Hematopoietic multipotent progenitor cell treated with erythropoietin and hydrocortisone succinate and interleukin-3 and kit ligand, for 17 days (in vitro differentiated cells): ENCODE results near the gene SDHAF4.
A peak's percentile ranks its signal among the peaks of the same experiment; 100 is the strongest.
"Not testable (repeated sequence)": the region's sequence is repeated elsewhere in the genome, so short reads cannot be mapped to it uniquely, and the experiment has no call there.

Experiments used
- DNase-seq: peaks from one replicate; pipeline ENCODE4 v3.0.0-alpha.2; 2015; ENCODE audit warnings: low spot score

The SDHAF4 gene

DNA sequence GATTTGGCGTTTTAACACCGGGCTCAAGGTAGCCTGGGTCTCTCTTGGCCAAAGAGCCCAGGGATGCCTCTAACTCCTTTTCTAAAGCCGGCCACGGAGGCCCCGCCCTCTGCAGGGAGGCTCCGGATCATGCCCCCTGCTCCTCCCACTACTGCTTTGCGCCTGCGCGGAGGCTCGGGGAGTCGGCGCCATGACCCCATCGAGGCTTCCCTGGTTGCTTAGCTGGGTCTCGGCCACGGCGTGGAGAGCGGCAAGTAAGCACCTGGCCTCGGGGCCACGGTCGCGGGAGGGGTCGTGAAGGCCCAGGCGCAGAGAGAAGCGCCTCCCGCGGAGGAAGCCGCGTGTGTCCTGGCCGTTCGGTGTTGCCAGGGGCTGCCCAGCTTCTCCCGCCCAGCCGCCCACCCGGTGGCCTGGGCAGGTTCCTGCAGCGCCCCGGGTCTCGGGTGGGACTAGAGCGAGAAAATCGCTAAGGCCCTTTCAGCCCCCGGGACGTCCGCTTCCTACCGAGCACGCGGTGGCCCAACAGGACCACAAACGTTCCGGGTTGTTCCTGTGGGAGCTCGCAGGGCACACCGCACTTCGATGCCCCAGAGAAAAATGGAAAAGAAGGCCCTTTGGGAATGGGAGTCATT lies at the start of gene SDHAF4:
SDHAF4 (plus strand) TSS at position 180 of the 632 bp plus-strand sequence; CDS start at position 191, 11 bp downstream.
- peak; percentile 89 for DNase-seq

DNA sequence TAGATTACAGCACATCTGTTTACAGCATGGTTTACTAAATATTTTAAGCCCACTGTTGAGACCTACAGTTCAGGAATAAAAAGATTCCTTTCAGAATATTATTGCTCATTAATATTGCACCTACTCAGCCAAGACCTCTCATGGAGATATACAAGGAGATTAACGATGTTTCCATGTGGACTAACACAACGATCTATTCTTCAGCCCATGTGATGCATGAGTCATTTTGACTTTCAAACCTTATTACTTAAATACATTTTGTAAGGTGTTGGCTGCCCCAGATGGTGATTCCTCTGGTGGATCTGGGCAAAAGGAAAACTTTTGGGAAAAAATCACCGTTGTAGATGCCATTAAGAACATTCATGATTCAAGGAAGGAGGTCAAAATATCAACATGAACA lies 48.0 kb upstream of the SDHAF4 start:
- DNase-seq: no peak

DNA sequence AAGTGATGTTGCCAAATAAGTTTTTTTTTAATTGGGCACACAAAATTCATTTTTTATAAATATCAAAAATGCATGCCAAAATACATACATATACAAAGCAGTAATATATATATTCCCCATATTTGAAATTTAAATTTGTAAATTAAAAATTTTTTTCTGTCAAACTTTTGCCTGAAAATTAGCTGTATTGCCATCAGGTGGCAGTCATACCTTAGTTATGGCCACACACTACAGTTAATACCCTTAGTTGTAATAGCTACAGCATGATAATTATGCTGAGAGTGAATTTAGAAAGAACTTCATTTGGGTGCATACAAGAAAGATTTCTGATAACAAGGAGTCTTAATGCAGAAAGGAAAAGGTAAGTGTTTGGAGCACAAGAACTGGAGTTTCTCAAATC lies 46.2 kb upstream of the SDHAF4 start:
- DNase-seq: peak; percentile 17

DNA sequence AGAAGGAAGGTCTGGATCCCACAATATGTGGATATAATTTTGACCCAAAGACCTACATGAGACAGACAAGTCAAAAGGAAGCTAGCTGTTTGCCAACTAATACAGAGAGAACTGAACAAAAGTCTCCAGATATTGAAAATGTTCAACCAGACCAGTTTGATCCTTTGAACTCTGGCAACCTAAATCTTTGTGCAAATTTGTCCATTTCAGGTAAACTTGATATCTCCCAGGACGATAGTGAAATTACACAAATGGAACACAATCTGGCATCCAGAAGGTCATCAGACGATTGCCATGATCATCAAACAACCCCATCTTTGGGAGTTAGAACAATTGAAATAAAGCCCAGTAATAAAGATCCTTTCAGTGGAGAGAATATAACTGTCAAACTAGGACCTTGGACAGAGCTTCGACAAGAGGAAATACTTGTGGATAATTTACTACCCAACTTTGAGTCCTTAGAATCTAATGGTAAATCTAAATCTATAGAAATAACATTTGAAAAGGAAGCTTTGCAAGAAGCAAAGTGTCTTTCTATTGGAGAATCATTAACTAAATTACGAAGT lies 41.9 kb upstream of the SDHAF4 start:
- no peak for DNase-seq

DNA sequence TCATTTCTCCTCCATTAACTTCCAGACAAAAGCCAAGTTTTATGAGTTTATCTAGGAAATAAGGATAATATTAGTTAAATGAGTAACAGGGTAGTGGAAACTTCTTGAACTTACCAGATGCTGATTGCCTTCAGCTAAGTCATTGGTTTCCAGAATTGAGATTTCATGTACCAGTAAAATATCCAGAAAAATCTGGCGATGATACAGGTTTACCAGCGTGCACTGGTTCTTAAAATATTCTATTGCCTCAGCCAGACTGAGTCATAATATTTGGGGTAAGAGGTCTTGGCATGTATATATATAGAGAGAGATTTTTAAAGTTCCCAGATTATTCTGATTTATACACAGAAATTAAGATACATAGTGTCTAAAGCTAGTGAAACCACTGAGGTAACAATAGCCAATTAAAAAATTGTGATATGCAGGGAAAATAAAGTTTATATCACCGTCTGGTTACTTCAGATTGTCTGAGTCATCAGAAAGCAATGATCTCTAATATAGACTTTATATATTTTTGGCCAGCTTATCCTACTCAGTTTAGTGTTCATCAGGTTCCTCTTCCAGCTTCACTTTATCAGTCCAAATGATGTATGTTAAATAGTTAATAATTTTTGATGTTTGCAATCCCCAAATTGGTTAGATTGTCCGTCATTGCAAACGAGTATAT lies 39.5 kb upstream of the SDHAF4 start:
- DNase-seq: no peak

DNA sequence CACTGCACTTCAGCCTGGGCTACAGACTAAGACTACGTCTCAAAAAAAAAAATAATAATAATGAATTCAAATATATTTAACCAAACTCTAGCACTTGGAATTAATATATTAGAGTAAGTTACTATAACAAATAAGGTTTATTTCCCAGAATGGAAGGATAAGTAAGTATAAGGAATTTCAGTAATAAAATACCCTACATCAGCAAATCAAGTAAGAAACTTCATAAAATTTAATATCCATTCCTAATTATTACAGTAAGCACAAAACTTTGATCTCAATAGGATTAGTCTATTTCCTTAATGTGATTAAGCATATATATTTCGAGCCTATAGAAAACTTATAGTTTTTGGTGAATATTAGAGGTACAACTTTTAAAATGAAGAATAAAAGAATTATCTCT lies 36.7 kb upstream of the SDHAF4 start:
- no peak for DNase-seq

DNA sequence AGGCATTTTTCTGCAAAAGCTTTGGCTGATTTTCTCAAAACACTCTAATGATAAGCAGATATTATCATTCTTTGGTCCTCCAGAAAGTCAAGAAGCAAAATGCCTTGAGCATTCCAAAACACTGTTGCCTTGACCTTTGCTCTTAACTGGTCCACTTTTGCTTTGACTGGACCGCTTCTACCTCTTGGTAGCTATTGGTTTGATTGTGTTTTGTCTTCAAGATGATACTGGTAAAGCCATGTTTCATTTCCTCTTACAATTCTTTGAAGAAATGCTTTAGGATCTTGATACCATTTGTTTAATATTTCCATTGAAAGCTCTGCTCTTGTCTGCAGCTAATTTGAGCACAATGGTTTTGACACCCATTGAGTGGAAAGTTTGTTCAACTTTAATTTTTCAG lies 35.6 kb upstream of the SDHAF4 start:
- no peak for DNase-seq

DNA sequence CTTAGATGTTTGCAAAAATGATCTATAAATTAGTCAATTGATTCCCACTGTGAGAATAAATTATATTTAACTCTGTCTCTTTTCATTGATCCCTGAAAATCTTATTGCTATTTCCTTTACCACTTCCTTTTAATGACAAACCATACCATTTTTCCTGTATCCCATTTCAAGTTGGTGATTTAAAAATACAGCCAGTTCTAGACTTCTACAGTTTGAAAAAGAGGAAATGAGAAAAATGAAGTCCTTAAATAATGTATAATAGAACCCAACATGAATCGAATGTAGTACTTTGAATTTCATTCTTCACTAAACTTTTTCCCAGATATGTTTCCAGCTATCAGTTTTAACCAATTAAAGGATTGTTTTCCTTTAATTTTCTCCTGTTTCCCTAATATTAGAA lies 29.5 kb upstream of the SDHAF4 start:
- no peak for DNase-seq

DNA sequence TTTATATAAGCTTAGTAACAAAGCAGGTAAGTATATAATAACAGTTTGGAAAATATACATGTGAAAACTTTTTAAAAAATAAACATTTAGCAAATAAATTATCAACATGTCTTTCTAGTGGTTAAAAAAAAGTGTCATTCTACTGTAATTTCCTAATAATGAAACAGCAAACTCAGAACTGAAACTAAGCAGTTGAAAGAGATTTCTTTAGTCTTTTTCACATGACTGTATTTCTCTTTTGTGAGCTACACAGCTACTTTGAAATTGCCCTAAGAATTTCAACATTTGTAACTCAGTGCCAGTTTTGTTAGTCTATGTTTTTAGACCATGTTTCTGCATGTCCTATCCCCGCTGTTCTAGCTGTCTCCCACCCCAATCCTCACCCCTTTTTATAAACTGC lies 28.4 kb upstream of the SDHAF4 start:
- no peak for DNase-seq

DNA sequence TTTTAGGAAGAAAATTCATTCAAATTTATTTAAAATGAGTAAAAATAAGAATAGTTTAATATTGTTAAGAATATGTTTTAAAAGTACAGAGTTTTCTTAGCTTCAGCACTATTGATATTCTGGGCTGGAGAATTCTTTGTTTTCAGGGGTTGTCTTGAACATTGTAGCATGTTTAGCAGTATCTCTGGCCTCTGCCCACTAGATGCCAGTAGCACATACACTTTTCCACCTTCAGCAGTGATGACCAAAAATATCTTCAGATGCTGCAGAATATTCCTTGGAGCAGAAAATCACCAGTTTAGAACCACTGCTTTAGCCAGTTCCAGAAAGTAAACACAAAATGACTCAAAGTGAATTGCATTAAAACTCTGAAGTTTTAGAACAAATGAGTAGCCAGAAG lies 19.4 kb upstream of the SDHAF4 start:
- DNase-seq: no peak

DNA sequence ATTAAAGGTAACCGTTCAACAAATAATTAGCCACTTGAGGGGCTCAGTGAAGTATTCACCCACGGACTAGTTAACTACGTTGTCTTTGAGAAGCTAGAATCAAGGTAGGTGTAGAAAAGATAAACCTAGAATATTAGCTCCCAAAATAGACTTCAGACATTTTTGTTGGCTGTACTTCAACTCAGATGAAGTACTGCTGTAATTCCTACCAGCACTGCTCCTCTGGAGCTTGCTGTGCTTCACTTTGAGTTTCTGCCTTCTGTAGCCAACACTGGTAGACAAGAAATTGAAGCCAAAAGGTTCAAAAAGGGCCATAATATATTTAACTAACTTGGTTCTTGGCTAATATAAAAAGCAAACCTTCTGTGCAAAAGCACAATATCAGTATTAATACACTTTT lies 18.8 kb upstream of the SDHAF4 start:
- no peak for DNase-seq

DNA sequence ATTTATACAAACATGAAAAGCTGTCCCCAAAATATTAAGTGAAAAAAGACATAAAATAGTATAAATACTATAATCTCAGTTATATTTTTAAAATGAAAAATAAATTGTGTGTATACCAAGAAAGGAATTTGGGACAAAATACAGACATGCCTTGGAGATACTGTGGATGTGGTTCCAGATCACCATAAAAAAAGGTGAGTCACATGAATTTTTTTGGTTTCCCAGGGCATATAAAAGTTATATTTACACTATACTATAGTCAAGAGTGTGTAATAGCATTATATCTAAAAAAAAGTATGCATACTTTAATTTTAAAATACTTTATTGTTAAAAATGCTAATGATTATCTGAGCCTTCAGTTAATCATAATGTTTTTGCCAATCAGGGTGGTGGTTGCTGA lies 17.4 kb upstream of the SDHAF4 start:
- DNase-seq: no peak

DNA sequence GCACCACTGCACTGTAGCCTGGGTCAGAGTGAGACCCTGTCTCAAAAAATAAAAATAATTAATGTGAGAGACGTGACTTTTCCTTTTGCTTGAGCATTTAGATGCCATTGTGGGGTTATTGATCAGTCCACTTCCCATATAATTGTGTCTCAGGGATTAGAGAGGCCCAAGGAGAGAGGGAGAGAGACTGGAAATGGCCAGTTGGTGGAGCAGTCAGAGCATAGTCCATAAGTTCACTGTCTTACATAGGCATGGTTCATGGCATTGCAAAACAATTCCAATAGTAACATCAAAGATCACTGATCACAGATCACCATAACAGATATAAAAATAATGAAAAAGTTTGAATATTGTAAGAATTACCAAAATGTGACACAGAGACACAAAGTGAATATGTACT lies 15.2 kb upstream of the SDHAF4 start:
- DNase-seq: no peak

DNA sequence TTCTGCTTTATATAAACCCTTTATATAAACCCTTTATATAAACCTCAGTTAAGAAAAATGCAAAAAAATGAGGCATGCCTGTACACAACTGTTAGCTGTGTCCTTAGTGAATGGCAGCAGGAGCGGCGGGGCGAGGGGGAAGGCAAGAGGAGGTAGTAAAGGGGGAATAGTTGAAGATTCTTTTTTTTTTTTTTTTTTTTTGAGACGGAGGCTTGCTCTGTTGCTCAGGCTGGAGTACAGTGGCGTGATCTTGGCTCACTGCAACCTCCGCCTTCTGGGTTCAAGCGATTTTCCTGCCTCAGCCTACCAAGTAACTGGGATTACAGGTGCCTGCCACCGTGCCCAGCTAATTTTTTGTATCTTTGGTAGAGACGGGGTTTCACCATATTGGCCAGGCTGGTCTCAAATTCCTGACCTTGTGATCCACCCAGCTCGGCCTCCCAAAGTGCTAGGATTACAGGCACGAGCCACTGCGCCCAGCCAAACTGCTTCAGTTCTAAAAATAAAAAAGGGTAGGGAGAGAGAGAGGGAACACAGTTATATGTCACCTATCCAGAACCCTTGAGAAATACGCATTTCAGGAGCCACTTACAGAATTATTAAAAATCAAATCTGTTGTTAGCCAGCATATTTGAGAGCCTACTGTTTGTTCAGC lies 14.3 kb upstream of the SDHAF4 start:
- DNase-seq: not testable (repeated sequence)

DNA sequence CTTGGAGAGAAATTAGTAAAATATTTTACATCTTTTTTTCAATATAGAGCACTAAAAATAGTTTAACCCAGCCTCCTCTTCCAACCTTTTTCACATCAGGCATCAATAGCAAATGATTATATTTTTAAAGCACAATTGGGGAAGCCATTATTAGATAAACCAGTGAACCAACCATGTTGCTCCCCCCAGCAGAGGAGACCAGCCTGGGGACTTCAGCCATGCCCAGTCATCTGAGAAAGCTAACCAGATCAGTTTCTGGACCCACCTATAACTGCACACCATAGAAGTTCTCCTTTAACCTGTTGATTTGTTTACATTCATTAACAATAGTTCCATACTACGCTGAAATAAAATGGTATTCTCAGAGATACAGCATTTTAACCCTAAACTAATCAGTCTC lies 13.8 kb upstream of the SDHAF4 start:
- no peak for DNase-seq

DNA sequence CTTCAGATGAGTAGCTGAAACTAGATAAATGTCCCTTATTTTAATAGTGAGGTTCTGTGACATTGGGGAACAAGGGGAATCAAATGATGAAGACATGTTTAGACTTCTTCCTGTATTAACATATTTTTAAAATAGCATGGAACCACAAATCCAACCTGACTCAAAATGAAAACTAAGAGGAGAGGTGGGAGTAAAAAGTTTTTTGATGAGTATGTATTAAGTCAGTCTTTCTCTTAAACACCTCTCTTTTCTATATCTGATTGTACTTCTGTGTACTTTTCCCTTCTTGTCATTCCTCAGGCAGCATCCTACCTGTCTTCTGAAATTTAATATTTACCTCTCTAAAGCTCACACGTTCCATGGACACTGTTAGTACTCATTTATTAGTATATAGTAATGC lies 8.7 kb upstream of the SDHAF4 start:
- no peak for DNase-seq

DNA sequence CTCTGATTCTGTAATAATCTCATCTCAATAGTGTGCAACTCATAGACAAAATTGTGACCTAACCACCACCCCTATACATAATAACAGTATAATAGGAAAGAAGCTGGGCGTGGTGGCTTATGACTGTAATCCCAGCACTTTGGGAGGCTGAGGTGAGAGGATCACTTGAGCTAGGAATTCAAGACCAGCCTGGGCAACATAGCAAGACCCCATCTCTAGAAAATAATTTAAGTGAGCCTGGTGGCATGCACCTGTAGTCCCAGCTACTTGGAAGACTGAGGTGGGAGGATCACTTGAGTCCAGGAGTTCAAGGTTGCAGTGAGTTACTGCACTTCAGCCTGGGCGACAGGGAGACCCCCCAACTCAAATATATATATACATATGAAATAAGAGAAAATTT lies 4.3 kb upstream of the SDHAF4 start:
- DNase-seq: not testable (repeated sequence)

DNA sequence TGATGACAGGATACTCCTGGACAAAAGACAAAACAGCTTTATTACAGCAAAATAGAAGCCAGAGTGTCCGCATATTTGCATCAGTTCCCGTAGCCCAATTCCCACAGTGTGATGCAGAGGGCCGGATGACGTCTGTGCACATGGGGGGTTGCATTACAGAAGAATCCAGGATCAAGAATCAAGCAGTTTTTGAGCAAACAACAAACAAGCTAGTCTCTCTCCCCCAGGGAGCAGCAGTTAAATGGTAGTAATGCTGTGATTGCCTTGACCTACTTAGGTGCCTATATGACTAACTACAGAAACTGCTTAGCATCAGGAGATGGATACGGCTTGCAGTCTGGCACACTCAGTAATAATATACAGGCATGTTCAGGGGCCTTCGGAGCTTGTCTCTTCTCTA lies 3.2 kb upstream of the SDHAF4 start:
- no peak for DNase-seq

DNA sequence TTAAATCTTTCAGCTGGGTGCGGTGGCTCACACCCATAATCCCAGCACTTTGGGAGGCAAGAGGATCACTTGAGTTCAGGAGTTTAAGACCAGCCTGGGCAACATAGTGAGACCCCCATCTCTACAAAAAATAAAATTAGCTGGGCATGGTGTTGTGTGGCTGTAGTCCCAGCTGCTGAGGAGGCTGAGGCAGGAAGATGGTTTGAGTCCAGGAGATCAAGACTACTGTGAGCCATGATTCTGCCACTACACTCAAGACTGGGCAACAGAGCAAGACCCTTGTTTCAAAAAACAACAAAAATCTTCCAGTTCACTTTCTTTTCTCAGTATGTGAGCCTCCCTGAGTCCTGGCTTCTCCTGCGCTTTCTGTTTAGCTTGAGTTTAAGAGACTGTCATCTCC lies 7.9 kb downstream of the SDHAF4 start:
- DNase-seq: no peak

DNA sequence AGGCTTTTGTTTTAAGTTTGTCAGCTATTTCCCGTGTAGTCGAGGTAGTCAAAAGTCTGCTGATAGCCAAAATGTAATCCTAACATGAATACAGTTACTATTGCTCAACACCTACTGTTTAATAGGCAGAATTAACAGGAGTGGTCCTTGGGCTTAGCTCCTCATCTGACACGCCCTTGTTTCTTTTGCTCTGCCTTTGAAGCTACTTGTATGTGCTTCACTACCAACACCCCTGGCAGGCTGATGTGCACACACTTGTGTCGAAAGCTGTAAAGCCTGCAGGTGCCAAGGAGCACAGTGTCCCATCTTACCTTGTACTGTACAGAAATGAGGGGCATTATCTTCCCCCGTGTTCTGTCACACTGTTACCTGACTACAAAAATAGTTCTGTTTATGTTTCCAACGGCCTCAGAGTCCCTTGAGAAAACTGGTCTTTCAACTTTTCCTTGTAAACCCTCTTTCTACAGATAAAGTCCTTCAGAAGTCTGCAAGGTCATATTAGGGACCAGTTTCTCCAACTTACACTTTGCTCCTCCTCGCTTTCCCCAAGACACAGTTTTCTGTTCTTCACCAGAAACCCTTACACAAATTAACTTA lies 9.3 kb downstream of the SDHAF4 start:
- no peak for DNase-seq

DNA sequence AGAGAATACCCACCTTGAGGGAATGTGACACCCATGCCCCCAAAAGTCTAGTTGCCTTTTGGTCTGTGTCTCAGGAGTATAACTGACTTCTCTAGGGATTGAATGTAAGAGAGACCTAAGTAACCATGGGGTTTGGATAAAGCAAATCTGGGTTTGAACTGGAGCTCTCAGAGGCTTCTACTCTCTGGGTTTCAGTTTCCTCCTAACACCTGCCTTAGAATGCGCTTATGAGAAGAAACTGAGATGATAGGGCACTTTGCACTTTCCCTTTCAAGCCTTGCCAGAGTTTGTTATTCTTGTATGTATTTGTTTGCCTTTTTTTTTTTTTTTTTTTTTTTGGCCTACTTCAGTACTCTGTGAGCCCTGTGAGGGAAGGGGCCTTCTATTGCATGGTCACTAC lies 19.4 kb downstream of the SDHAF4 start:
- DNase-seq: no peak

DNA sequence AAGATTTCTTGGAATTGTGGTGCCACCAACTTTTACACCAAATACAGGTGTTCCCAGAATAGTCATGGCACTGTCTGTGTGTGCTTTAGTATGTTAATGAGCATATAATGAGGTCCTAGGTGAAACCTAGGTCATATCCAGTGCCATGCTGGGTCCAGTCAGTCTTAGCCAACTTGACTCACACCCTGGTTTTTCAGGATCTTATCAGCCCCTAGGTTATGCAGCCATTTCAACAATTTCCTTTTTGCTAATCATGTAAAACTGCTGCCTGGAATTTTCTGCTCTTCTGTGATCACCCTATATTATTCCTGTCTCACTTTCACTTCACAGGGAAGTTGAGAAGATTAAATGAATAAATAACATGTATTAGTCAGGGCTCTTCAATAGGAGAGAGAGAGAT lies 23.7 kb downstream of the SDHAF4 start:
- DNase-seq: no peak
